Stomach (tissue), 9 donors: ENCODE data around the gene RCAN1. TPM values are rescaled to one million over a fixed set of nuclear protein-coding genes. Genes with fewer than 3 reads are reported as not detected.

Source experiments
- DNase-seq, 2 donors: peaks; one replicate each; pipeline versions ENCODE4 v3.0.0 to v3.0.0-alpha.2; 2013 to 2019
- H3K27ac ChIP-seq, 5 donors: fragments of 200-600 bp in 4 of 5; sonication (generic) in 4 of 5; one replicate each; pipeline ENCODE4 v1.5.1; 2013 to 2019; ENCODE audit warnings: mild to moderate bottlenecking in 1 of 5, moderate library complexity in 1 of 5
- H3K27me3 ChIP-seq, 3 donors: fragments of 200-600 bp; sonication (generic); one replicate each; pipeline ENCODE4 v1.5.1; 2017 to 2019; ENCODE audit warnings: mixed run types in 1 of 3
- H3K36me3 ChIP-seq, 4 donors: fragments of 200-600 bp; sonication (generic); 1 replicate in 3 of 4; 2 replicates in 1 of 4; pipeline ENCODE4 v1.5.1; 2016 to 2019
- H3K4me1 ChIP-seq, 4 donors: fragments of 200-600 bp; sonication (generic); one replicate each; pipeline ENCODE4 v1.5.1; 2016 to 2019
- H3K4me3 ChIP-seq, 4 donors: fragments of 200-600 bp; sonication (generic) in 3 of 4; one replicate each; pipeline ENCODE4 v1.5.1; 2016 to 2019; ENCODE audit warnings: mild to moderate bottlenecking in 1 of 4
- H3K9me3 ChIP-seq, 4 donors: fragments of 200-600 bp; sonication (generic); one replicate each; pipeline ENCODE4 v1.5.1; 2016 to 2019
- CTCF ChIP-seq, 7 experiments: fragments of 450-650 bp in 4 of 7; fragments of 200-600 bp in 3 of 7; sonication (generic) in 3 of 7; IDR thresholded peaks; one replicate each; pipeline ENCODE4 v1.5.1; 2016 to 2019; ENCODE audit warnings: antibody characterized with exemption in 7 of 7, control low read depth in 2 of 7, mild to moderate bottlenecking in 1 of 7
- EP300 ChIP-seq: sonication (generic); formaldehyde crosslinking; IDR thresholded peaks from one replicate; pipeline ENCODE4 v1.6.1; 2017; ENCODE audit warnings: antibody characterized with exemption
- POLR2A ChIP-seq, 4 donors: fragments of 450-650 bp; IDR thresholded peaks; one replicate each; pipeline ENCODE4 v1.6.1; 2016; ENCODE audit warnings: antibody characterized with exemption in 4 of 4, control low read depth in 2 of 4, mild to moderate bottlenecking in 1 of 4, moderate library complexity in 1 of 4
- POLR2AphosphoS5 ChIP-seq, 3 donors: sonication (generic); formaldehyde crosslinking; IDR thresholded peaks; one replicate each; pipeline ENCODE4 v1.6.1; 2016; ENCODE audit warnings: antibody characterized with exemption in 3 of 3
- WGBS, 5 donors: extraction: QIAGEN DNeasy Blood & Tissue Kit in 3 of 5; methylation state at CpG; one replicate each; pipeline versions ENCODE4 v1.1.5 to v1.1.7; 2013 to 2018; 5-methylcytosine and 5-hydroxymethylcytosine counted together
- intact Hi-C: fragments of 100-400 bp; cut with DNase I; formaldehyde crosslinking; loops from one replicate; pipeline ENCODE4 v1.15.1; 2023; ENCODE audit warnings: low total_unique reads
- polyA plus RNA-seq, 3 donors: library from polyadenylated mRNA; stranded (reverse); fragments of 200-250 nt; gene quantifications; one replicate each; pipeline ENCODE4 v1.2.3, GENCODE V29; 2013
- total RNA-seq, 5 donors: library from RNA; depleted of rRNA; stranded (reverse); fragments of >200 nt; gene quantifications; one replicate each; pipeline versions ENCODE4 v1.1.0 to v1.2.3, GENCODE V29; 2014 to 2016
- donor health status: healthy with polysubstance abuse.
- donor health status: Bipolar disorder and iron deficiency.
- donor health status: healthy.

The RCAN1 gene
- total and polyA plus RNA-seq, 8 donors: 15.6 to 85.7 (median 31.5) TPM

DNA sequence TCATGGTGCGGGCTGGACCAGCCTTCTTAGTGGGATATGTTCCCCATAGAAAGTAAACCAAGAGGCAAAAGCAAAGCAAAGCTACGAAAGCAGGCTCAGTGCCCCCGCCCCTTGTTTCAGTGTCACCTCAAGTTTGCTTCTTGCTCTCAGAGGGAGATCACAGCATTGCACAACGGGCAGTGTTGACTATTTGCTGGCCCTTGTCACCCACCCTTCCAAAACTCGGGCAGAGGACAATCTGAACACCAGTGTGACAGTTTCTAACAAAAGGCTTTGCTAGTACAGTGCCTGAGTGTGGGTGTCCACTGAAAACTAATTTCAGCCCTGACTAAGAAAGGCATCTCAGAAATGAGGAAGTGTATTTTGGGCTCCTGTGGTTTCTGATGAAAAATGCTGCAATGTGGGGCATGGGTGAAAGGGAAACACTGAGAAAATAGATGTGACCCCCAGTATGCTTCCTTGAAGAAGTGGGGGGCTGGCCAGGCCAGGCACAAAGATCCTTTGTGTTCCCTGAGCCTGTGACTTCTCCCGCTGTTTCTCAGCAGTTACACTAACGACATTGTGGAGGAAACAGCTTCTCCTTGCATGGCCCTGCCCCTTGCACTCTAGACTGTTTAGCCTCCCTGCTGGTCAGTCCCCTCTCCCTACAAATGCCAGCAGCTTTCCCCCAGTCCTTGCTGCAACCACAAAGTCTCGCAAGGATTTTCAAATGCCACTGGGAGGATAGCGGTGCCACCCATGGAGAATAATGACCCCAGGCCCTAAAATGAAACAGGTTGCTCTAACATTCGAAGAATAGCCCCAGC lies 69.6 kb downstream of the RCAN1 start:
- peaks cover 17 to 46% (median 23%) of the 10 kb centered on the region in 4 donors for H3K4me1 ChIP-seq
- H3K4me3 ChIP-seq: no peak overlapping the region
- TF ChIP-seq POLR2AphosphoS5 (IDR thresholded peaks at IDR 0.05) (peak in 2 of 3 donors; percentile 34 to 35), EP300 (no peak)
- intact Hi-C loops: no loop called here
- DNase-seq: peak in 1 of 2 donors; percentile 84
- 33 to 44% (median 38%) methylated on average over 10 of the region's 10 CpGs for WGBS, 5 donors
- H3K27me3 ChIP-seq: no peaks in the 10 kb centered on the region
- no peaks in the 10 kb centered on the region for H3K36me3 ChIP-seq
- peak overlapping the region; percentile 53 to 82 (median 70) for H3K27ac ChIP-seq
- no peaks in the 10 kb centered on the region for H3K9me3 ChIP-seq

GRCh38 chr21:34544032-34544496 lies 70.8 kb downstream of the RCAN1 start:
- H3K9me3 ChIP-seq: no peaks in the 10 kb centered on the region
- H3K4me3 ChIP-seq: no peak overlapping the region
- intact Hi-C loops: no loop called here
- H3K36me3 ChIP-seq: no peaks in the 10 kb centered on the region
- H3K4me1 ChIP-seq: peaks cover 17 to 46% (median 23%) of the 10 kb centered on the region in 4 donors
- H3K27ac ChIP-seq: peak overlapping the region in 4 of 5 donors; percentile 67 to 82 (median 74)
- TF ChIP-seq POLR2AphosphoS5 (IDR thresholded peaks at IDR 0.05): peak in 2 of 3 donors; percentile 40 to 68
- peak in 5 of 7 experiments; percentile 29 to 76 (median 61) for TF ChIP-seq CTCF (IDR thresholded peaks at IDR 0.05)
- TF ChIP-seq EP300: no peak
- TF ChIP-seq POLR2A (IDR thresholded peaks at IDR 0.05): no peak
- peak; percentile 86 to 88 for DNase-seq
- 74 to 84% (median 83%) methylated on average over 7 of the region's 7 CpGs for WGBS, 5 donors
- no peaks in the 10 kb centered on the region for H3K27me3 ChIP-seq

GRCh38 chr21:34543017-34543416 lies 71.9 kb downstream of the RCAN1 start:
- H3K27ac ChIP-seq: no peak overlapping the region
- TF ChIP-seq EP300: no peak
- TF ChIP-seq POLR2A (IDR thresholded peaks at IDR 0.05): no peak
- no peak for TF ChIP-seq CTCF (IDR thresholded peaks at IDR 0.05)
- no peak for TF ChIP-seq POLR2AphosphoS5 (IDR thresholded peaks at IDR 0.05)
- H3K9me3 ChIP-seq: no peaks in the 10 kb centered on the region
- no peaks in the 10 kb centered on the region for H3K36me3 ChIP-seq
- no peaks in the 10 kb centered on the region for H3K27me3 ChIP-seq
- DNase-seq: no peak
- no peak overlapping the region for H3K4me3 ChIP-seq
- intact Hi-C loops: no loop called here
- WGBS, 5 donors: 82 to 96% (median 94%) methylated on average over 3 of the region's 3 CpGs
- H3K4me1 ChIP-seq: peaks cover 17 to 46% (median 23%) of the 10 kb centered on the region in 4 donors

- DNase-seq: no peak
- Histone ChIP-seq H3K27ac (no peak overlapping the region), H3K36me3 (no peaks in the 10 kb centered on the region), H3K27me3 (no peaks in the 10 kb centered on the region), H3K4me3 (no peak overlapping the region), H3K9me3 (no peaks in the 10 kb centered on the region), H3K4me1 (peaks cover 9 to 25% (median 13%) of the 10 kb centered on the region in 4 donors)
- 83 to 85% (median 85%) methylated on average over 5 of the region's 5 CpGs for WGBS, 5 donors
- intact Hi-C loops: no loop called here
- no peak for TF ChIP-seq CTCF (IDR thresholded peaks at IDR 0.05)
- TF ChIP-seq POLR2AphosphoS5 (IDR thresholded peaks at IDR 0.05): no peak
- no peak for TF ChIP-seq POLR2A (IDR thresholded peaks at IDR 0.05)
- no peak for TF ChIP-seq EP300
Measured at GRCh38 chr21:34540206-34540605, 74.7 kb downstream of the RCAN1 start.

- intact Hi-C loops: no loop called here
- TF ChIP-seq EP300 (no peak), POLR2AphosphoS5 (IDR thresholded peaks at IDR 0.05) (no peak), POLR2A (IDR thresholded peaks at IDR 0.05) (no peak), CTCF (IDR thresholded peaks at IDR 0.05) (no peak)
- DNase-seq: no peak
- WGBS, 5 donors: 76 to 87% (median 78%) methylated on average over 3 of the region's 3 CpGs
- Histone ChIP-seq H3K9me3 (no peaks in the 10 kb centered on the region), H3K27me3 (no peaks in the 10 kb centered on the region), H3K4me1 (peaks cover 0 to 2% (median 0%) of the 10 kb centered on the region in 4 donors), H3K36me3 (no peaks in the 10 kb centered on the region), H3K4me3 (no peak overlapping the region), H3K27ac (no peak overlapping the region)
Measured at GRCh38 chr21:34537838-34538237, 77.1 kb downstream of the RCAN1 start.
